Measurements from ENCODE around the gene ADAM12. TPM values are rescaled to one million over a fixed set of nuclear protein-coding genes. Genes with fewer than 3 reads are reported as not detected.
"Not testable (repeated sequence)": the region's sequence is repeated elsewhere in the genome, so short reads cannot be mapped to it uniquely, and the experiment has no call there.

ADAM12 gene
- total RNA-seq, 2 experiments from 2014 or later: 1.2 to 1.7 TPM

GRCh38 chr10:125970077-125970630, 418.1 kb downstream of the ADAM12 start:
- H3K4me3 Mint-ChIP-seq; POLR2A ChIA-PET; CTCF ChIA-PET; DNase-seq; ATAC-seq; H3K9me3 Mint-ChIP-seq (ENCODE audit: low read depth); H3K36me3 Mint-ChIP-seq (ENCODE audit: low read depth); H3K27ac Mint-ChIP-seq; H3K4me1 Mint-ChIP-seq; intact Hi-C loops (cut with DNase I, micrococcal nuclease); H3K27me3 Mint-ChIP-seq: not testable (repeated sequence)

GRCh38 chr10:125967533-125967932, 420.7 kb downstream of the ADAM12 start:
- H3K36me3 Mint-ChIP-seq (ENCODE audit: low read depth): no peaks in the 10 kb centered on the region

GRCh38 chr10:125964558-125964957, 423.7 kb downstream of the ADAM12 start:
- Mint-ChIP-seq H3K4me1 (no peaks in the 10 kb centered on the region), H3K4me3 (no peak overlapping the region), H3K27me3 (peaks cover 8% of the 10 kb centered on the region), H3K9me3 (ENCODE audit: low read depth) (no peaks in the 10 kb centered on the region), H3K27ac (no peak overlapping the region), H3K36me3 (ENCODE audit: low read depth) (no peaks in the 10 kb centered on the region)
- CTCF ChIA-PET: no interaction called here
- no peak for ATAC-seq
- DNase-seq: no peak
- intact Hi-C loops (cut with DNase I, micrococcal nuclease): no loop called here
- POLR2A ChIA-PET: no interaction called here

More at GRCh38 chr10:125967533-125967932, 420.7 kb downstream of the ADAM12 start:
- intact Hi-C loops (cut with DNase I, micrococcal nuclease): no loop called here
- ATAC-seq: no peak
- POLR2A ChIA-PET: no interaction called here
- Mint-ChIP-seq H3K4me1 (no peaks in the 10 kb centered on the region), H3K27me3 (peaks cover 6% of the 10 kb centered on the region), H3K4me3 (no peak overlapping the region), H3K27ac (no peak overlapping the region), H3K9me3 (ENCODE audit: low read depth) (no peaks in the 10 kb centered on the region)
- DNase-seq: no peak
- CTCF ChIA-PET: interaction anchor here (1.0 to 1.2 kb wide), 3 partner anchors 8 to 32 kb away, joined by 3 to 6 read pairs (median 3); no protein-coding TSS in a partner anchor

All from activated CD4-positive, alpha-beta T cell treated with anti-CD3 and anti-CD28 coated beads for 36 hours (primary cell).